Fibroblast of mammary gland (primary cell): ENCODE measurements around the gene PPP1R12C.

Experiments
- DNase-seq: peaks from one replicate; pipeline ENCODE4 v3.0.0-alpha.2; 2010; ENCODE audit warnings: low read depth
- H3K4me3 ChIP-seq: 2 replicates; pipeline ENCODE4 v1.5.1; 2011; ENCODE audit warnings: low read depth, mild to moderate bottlenecking, low read length, moderate library complexity; ENCODE audit not compliant: control insufficient read depth
- TF ChIP-seq, protein P1 (sequence below): conservative IDR thresholded peaks from 2 replicates; pipeline ENCODE4 v1.5.1; 2011; ENCODE audit warnings: low read depth, low read length, inconsistent platforms; ENCODE audit not compliant: control insufficient read depth, insufficient read depth

PPP1R12C gene

DNA sequence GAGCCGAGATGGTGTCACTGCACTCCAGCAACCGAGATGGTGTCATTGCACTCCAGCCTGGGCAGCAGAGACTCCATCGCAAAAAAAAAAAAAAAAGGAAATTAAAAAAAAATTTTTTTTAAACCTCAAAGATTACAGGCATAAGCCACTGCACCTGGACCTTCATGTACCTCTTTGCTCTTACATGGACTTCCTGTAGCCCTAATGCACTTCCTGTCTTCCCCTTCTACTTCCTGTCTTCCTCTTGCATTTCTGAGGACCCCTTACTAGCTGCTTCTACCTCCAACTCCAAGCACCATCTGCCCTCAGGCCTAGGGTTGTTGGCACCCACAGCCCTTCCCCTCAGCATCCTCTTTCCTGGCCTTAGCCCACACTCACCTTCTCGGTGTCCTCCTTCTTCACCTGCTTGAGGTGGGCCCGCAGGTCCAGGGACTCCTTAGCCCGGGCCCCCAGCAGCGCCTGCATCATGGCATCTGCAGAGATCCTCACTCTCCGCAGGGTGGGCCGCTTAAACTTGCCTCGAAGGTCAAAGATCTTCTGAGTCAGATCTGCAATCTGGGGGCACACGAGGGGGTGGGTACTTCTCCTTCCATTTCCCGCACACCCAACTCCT, 36.3 kb upstream of the PPP1R12C start:
- TF ChIP-seq, protein P1, sequence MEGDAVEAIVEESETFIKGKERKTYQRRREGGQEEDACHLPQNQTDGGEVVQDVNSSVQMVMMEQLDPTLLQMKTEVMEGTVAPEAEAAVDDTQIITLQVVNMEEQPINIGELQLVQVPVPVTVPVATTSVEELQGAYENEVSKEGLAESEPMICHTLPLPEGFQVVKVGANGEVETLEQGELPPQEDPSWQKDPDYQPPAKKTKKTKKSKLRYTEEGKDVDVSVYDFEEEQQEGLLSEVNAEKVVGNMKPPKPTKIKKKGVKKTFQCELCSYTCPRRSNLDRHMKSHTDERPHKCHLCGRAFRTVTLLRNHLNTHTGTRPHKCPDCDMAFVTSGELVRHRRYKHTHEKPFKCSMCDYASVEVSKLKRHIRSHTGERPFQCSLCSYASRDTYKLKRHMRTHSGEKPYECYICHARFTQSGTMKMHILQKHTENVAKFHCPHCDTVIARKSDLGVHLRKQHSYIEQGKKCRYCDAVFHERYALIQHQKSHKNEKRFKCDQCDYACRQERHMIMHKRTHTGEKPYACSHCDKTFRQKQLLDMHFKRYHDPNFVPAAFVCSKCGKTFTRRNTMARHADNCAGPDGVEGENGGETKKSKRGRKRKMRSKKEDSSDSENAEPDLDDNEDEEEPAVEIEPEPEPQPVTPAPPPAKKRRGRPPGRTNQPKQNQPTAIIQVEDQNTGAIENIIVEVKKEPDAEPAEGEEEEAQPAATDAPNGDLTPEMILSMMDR = no peak
- no peak overlapping the region for H3K4me3 ChIP-seq
- no peak for DNase-seq

DNA sequence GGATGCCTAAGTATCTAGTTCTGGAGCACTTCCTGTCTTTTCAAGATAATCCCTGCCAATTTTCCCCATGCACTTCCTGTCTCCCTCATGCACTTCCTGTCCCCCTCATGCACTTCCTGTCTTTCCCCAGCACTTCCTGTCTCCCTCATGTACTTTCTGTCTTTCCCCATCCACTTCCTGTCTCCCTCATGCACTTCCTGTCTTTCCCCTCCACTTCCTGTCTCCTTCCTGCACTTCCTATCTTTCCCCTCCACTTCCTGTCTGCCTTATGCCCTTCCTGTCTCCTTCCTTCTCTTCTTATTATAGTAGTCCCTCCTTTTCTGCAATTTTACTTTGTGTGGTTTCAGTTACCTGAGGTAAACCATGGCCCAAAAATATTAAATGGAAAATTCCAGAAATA, 34.6 kb upstream of the PPP1R12C start:
- TF ChIP-seq, protein P1 = no peak
- no peak for DNase-seq

DNA sequence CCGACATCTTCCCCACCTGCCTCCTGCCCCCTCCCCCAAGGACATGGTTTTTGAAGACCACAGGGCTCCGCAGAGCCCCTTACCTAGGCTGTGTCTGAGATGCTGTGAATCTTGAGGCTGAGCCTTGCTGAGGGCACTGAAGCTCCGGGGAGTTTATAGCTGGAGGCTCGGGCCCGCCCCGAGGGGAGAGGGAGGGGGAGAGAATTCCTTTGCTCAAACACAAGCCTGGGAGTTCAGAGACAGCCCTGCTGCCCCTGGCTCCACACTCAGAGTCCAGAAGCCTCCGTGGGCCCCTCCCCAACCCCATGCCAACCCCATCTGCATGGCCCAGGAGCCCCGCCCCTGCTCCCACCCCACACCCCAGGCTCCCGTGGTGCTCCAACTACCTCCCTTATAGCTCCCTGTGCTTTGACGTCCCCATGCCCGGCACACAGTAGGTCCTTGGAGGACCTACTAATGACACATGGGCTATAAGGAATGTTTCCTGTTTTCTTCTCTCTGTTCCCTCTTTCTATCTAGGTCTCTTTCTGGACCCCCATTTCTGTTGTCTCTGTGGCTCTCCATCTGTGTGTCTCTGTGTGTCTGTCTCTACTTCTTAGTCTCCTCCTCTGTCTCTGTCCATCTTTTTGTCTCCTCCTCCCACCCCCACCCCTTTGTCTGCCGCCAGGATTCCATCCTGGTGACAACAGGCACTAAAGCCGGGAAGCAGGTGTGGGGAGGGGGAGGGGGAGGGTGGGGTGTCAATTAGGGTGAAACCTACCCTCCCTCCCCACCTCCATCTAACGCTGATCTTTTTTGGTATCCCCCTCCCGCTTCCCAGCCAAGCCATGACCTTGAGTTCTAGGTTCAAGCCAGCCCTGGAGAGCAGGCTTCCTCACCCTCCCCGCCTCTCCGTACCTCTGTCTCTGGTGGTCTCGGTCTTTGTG, 31.9 kb upstream of the PPP1R12C start, which contains the start of gene TNNT1:
Gene TNNT1 (minus strand): TSS at position 129 of the 926 bp plus-strand sequence. CDS start 2,049 bp downstream, outside the sequence.
- no peak within 1 kb of the TSS for H3K4me3 ChIP-seq
- TF ChIP-seq, protein P1 = no peak

More for the DNA sequence above, 34.6 kb upstream of the PPP1R12C start:
- no peak overlapping the region for H3K4me3 ChIP-seq

GRCh38 chr19:55147545-55148251, 30.3 kb upstream of the PPP1R12C start:
- no peak overlapping the region for H3K4me3 ChIP-seq
- DNase-seq = no peak
- TF ChIP-seq, protein P1 = no peak

More for the DNA sequence above, 31.9 kb upstream of the PPP1R12C start, which contains the start of gene TNNT1:
- no peak for DNase-seq

GRCh38 chr19:55146705-55147273, 29.4 kb upstream of the PPP1R12C start:
- TF ChIP-seq, protein P1 = no peak

DNA sequence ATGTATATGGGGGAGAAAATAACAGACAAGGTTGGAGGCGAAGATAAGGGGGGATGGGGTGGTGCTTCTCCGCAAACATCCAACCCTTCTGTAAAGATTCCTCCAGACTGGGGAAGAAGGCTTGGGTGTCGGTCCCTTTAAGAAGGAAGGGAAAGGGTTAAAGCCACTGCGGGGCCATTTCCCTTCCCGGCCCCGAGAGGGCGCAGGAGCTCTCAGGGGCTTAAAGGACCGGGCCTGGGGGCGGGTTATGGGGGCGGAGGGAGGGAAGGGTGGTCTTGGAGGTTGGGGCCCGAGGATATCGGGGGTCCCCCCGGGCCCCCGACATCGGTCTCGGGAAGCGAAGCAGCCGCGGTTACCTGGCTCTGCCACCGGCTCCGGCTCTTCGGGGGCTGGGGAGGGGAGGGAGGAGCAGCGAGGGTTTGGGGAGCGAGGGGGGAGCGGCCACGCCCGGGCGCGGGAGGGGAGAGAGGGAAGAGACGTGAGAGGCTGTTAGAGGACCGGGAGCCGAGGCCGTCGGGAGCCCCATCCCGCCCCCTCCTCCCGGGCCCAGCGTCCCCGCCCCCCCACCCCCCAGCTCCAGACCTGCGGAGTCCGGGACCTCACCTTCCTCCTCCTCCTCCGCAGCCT, 28.8 kb upstream of the PPP1R12C start:
- peak; percentile 26 for DNase-seq

More at GRCh38 chr19:55146705-55147273, 29.4 kb upstream of the PPP1R12C start:
- no peak for DNase-seq
- no peak overlapping the region for H3K4me3 ChIP-seq

More for the DNA sequence above, 28.8 kb upstream of the PPP1R12C start:
- H3K4me3 ChIP-seq = no peak overlapping the region
- TF ChIP-seq, protein P1 = peak; percentile 54
